GM19351 (cell line): Measurements from ENCODE around the gene ENTREP3.
"Not testable (repeated sequence)": the region's sequence is repeated elsewhere in the genome, so short reads cannot be mapped to it uniquely, and the experiment has no call there.

Experiments used
- ATAC-seq: cut with Tn5 transposase; IDR thresholded peaks from one replicate; pipeline ENCODE4 v1.9.1; 2021; ENCODE audit warnings: mild to moderate bottlenecking, moderate library complexity; ENCODE audit not compliant: unreplicated experiment

The ENTREP3 gene

GRCh38 chr1:155255243-155256007, at the start of gene ENTREP3:
Gene ENTREP3, minus strand, starts transcription at chr1:155255483. Its CDS starts 606 bp downstream, at chr1:155254877.
- ATAC-seq, result peak; percentile 60

GRCh38 chr1:155304558-155305063, 49.3 kb upstream of the ENTREP3 start:
- ATAC-seq, result no peak

- ATAC-seq, result no peak
Measured at GRCh38 chr1:155301342-155301841, 46.1 kb upstream of the ENTREP3 start, which contains the start of gene PKLR. Gene PKLR, minus strand, starts transcription at chr1:155301438. Its CDS starts 43 bp downstream, at chr1:155301395.

- ATAC-seq, result no peak
Measured at GRCh38 chr1:155300553-155301329, 45.5 kb upstream of the ENTREP3 start.

GRCh38 chr1:155300024-155300423, 44.7 kb upstream of the ENTREP3 start:
- ATAC-seq, result no peak

GRCh38 chr1:155297384-155297783, 42.1 kb upstream of the ENTREP3 start:
- no peak for ATAC-seq

GRCh38 chr1:155296661-155297060, 41.4 kb upstream of the ENTREP3 start:
- no peak for ATAC-seq

GRCh38 chr1:155295942-155296267, 40.6 kb upstream of the ENTREP3 start:
- no peak for ATAC-seq

- no peak for ATAC-seq
Measured at GRCh38 chr1:155295183-155295941, 40.1 kb upstream of the ENTREP3 start.

- ATAC-seq, result no peak
Measured at GRCh38 chr1:155294520-155295182, 39.4 kb upstream of the ENTREP3 start.

GRCh38 chr1:155293086-155293749, 37.9 kb upstream of the ENTREP3 start:
- ATAC-seq, result no peak

- ATAC-seq, result not testable (repeated sequence)
Measured at GRCh38 chr1:155291006-155291405, 35.7 kb upstream of the ENTREP3 start.

- ATAC-seq, result no peak
Measured at GRCh38 chr1:155287987-155288543, 32.8 kb upstream of the ENTREP3 start.

- ATAC-seq, result no peak
Measured at GRCh38 chr1:155286544-155286943, 31.3 kb upstream of the ENTREP3 start.

- ATAC-seq, result no peak
Measured at GRCh38 chr1:155285631-155286044, 30.4 kb upstream of the ENTREP3 start.

GRCh38 chr1:155285063-155285462, 29.8 kb upstream of the ENTREP3 start:
- no peak for ATAC-seq

GRCh38 chr1:155284476-155284875, 29.2 kb upstream of the ENTREP3 start:
- ATAC-seq, result no peak

GRCh38 chr1:155282488-155283091, 27.3 kb upstream of the ENTREP3 start:
- ATAC-seq, result no peak

- no peak for ATAC-seq
Measured at GRCh38 chr1:155279268-155279667, 24.0 kb upstream of the ENTREP3 start.
